ENCODE results near the gene MPL. TPM values are rescaled to one million over a fixed set of nuclear protein-coding genes. Genes with fewer than 3 reads are reported as not detected.

The MPL gene
- total and polyA plus RNA-seq, 2 of the 13 experiments (the other 11 are each of a cell fraction or from before 2014, with no cell fraction given), result not detected

DNA sequence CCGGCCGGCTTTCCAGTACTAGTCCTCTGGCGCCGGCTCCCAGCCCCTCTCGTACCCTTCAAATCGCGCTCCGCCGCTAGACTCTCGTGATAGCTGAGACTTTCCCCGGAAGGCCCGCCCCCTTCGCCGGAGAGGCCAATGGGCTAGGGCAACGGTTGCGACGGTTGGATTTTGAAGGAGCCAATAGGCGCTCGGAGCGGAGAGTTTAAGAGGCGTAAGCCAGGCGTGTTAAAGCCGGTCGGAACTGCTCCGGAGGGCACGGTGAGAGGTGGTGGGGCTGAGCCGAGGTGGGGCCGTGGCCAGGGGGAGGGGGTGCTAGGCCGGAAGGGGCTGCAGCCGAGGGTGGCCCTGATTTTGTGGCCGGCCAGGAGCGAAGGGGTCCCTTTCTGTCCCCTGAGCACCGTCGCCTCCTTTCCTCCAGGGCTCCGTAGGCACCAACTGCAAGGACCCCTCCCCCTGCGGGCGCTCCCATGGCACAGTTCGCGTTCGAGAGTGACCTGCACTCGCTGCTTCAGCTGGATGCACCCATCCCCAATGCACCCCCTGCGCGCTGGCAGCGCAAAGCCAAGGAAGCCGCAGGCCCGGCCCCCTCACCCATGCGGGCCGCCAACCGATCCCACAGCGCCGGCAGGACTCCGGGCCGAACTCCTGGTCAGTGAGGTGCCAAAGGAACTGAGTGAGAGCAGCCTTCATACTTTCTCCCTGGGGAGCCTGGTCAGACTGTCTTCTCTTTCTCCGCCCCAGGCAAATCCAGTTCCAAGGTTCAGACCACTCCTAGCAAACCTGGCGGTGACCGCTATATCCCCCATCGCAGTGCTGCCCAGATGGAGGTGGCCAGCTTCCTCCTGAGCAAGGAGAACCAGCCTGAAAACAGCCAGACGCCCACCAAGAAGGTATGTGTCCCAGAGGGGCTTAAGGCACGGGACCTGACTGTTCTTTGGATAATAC is 21.4 kb downstream of the MPL start, which contains the start of gene CDC20 (continued):
- no peak for TF ChIP-seq ZNF180 (CRISPR knock-in tag; IDR thresholded peaks at IDR 0.05; ENCODE audit: borderline replicate concordance, low read depth)
- peak; percentile 98 for TF ChIP-seq ZNF724P (CRISPR knock-in tag; IDR thresholded peaks at IDR 0.05; ENCODE audit: borderline replicate concordance)
- TF ChIP-seq FOXK2 (IDR thresholded peaks at IDR 0.05), result no peak
- no peak for TF ChIP-seq ZNF34 (CRISPR knock-in tag; IDR thresholded peaks at IDR 0.05; ENCODE audit: borderline replicate concordance)
- TF ChIP-seq, protein P1, sequence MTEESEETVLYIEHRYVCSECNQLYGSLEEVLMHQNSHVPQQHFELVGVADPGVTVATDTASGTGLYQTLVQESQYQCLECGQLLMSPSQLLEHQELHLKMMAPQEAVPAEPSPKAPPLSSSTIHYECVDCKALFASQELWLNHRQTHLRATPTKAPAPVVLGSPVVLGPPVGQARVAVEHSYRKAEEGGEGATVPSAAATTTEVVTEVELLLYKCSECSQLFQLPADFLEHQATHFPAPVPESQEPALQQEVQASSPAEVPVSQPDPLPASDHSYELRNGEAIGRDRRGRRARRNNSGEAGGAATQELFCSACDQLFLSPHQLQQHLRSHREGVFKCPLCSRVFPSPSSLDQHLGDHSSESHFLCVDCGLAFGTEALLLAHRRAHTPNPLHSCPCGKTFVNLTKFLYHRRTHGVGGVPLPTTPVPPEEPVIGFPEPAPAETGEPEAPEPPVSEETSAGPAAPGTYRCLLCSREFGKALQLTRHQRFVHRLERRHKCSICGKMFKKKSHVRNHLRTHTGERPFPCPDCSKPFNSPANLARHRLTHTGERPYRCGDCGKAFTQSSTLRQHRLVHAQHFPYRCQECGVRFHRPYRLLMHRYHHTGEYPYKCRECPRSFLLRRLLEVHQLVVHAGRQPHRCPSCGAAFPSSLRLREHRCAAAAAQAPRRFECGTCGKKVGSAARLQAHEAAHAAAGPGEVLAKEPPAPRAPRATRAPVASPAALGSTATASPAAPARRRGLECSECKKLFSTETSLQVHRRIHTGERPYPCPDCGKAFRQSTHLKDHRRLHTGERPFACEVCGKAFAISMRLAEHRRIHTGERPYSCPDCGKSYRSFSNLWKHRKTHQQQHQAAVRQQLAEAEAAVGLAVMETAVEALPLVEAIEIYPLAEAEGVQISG (CRISPR knock-in tag; IDR thresholded peaks at IDR 0.05), result peak; percentile 75
- TF ChIP-seq, protein P2, sequence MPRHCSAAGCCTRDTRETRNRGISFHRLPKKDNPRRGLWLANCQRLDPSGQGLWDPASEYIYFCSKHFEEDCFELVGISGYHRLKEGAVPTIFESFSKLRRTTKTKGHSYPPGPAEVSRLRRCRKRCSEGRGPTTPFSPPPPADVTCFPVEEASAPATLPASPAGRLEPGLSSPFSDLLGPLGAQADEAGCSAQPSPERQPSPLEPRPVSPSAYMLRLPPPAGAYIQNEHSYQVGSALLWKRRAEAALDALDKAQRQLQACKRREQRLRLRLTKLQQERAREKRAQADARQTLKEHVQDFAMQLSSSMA (CRISPR knock-in tag; IDR thresholded peaks at IDR 0.05), result no peak
- TF ChIP-seq, protein P3, sequence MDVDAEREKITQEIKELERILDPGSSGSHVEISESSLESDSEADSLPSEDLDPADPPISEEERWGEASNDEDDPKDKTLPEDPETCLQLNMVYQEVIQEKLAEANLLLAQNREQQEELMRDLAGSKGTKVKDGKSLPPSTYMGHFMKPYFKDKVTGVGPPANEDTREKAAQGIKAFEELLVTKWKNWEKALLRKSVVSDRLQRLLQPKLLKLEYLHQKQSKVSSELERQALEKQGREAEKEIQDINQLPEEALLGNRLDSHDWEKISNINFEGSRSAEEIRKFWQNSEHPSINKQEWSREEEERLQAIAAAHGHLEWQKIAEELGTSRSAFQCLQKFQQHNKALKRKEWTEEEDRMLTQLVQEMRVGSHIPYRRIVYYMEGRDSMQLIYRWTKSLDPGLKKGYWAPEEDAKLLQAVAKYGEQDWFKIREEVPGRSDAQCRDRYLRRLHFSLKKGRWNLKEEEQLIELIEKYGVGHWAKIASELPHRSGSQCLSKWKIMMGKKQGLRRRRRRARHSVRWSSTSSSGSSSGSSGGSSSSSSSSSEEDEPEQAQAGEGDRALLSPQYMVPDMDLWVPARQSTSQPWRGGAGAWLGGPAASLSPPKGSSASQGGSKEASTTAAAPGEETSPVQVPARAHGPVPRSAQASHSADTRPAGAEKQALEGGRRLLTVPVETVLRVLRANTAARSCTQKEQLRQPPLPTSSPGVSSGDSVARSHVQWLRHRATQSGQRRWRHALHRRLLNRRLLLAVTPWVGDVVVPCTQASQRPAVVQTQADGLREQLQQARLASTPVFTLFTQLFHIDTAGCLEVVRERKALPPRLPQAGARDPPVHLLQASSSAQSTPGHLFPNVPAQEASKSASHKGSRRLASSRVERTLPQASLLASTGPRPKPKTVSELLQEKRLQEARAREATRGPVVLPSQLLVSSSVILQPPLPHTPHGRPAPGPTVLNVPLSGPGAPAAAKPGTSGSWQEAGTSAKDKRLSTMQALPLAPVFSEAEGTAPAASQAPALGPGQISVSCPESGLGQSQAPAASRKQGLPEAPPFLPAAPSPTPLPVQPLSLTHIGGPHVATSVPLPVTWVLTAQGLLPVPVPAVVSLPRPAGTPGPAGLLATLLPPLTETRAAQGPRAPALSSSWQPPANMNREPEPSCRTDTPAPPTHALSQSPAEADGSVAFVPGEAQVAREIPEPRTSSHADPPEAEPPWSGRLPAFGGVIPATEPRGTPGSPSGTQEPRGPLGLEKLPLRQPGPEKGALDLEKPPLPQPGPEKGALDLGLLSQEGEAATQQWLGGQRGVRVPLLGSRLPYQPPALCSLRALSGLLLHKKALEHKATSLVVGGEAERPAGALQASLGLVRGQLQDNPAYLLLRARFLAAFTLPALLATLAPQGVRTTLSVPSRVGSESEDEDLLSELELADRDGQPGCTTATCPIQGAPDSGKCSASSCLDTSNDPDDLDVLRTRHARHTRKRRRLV (CRISPR knock-in tag; IDR thresholded peaks at IDR 0.05), result peak; percentile 52; the same call in 1 of the 2 replicates
- no peak for TF ChIP-seq MAFK (conservative IDR thresholded peaks at IDR 0.05 in 1 of 2, IDR thresholded peaks at IDR 0.05 in 1 of 2; ENCODE audit: low read length in 2 of 2)
- no peak for TF ChIP-seq ZC3H4 (CRISPR knock-in tag; IDR thresholded peaks at IDR 0.05; ENCODE audit: borderline replicate concordance)
- TF ChIP-seq, protein P4, sequence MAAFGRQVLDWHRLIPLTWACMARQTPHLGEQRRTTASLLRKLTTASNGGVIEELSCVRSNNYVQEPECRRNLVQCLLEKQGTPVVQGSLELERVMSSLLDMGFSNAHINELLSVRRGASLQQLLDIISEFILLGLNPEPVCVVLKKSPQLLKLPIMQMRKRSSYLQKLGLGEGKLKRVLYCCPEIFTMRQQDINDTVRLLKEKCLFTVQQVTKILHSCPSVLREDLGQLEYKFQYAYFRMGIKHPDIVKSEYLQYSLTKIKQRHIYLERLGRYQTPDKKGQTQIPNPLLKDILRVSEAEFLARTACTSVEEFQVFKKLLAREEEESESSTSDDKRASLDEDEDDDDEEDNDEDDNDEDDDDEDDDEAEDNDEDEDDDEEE (CRISPR knock-in tag; IDR thresholded peaks at IDR 0.05), result no peak
- TF ChIP-seq ZNF644 (CRISPR knock-in tag; IDR thresholded peaks at IDR 0.05; ENCODE audit: low read depth), result no peak
- TF ChIP-seq XRCC5 (optimal IDR thresholded peaks at IDR 0.05; ENCODE audit: low read length), result no peak
- TF ChIP-seq ZNF160 (CRISPR knock-in tag; IDR thresholded peaks at IDR 0.05), result peak; percentile 79; the same call in 1 of the 2 replicates
- TF ChIP-seq MIER3 (CRISPR knock-in tag; IDR thresholded peaks at IDR 0.05; ENCODE audit: borderline replicate concordance), result no peak; the same call in 1 of the 2 replicates
- no peak for TF ChIP-seq ATRX (CRISPR knock-in tag; IDR thresholded peaks at IDR 0.05; ENCODE audit: borderline replicate concordance)
- TF ChIP-seq MYNN (CRISPR knock-in tag; IDR thresholded peaks at IDR 0.05; ENCODE audit: low read depth), result no peak
- TF ChIP-seq, protein P5, sequence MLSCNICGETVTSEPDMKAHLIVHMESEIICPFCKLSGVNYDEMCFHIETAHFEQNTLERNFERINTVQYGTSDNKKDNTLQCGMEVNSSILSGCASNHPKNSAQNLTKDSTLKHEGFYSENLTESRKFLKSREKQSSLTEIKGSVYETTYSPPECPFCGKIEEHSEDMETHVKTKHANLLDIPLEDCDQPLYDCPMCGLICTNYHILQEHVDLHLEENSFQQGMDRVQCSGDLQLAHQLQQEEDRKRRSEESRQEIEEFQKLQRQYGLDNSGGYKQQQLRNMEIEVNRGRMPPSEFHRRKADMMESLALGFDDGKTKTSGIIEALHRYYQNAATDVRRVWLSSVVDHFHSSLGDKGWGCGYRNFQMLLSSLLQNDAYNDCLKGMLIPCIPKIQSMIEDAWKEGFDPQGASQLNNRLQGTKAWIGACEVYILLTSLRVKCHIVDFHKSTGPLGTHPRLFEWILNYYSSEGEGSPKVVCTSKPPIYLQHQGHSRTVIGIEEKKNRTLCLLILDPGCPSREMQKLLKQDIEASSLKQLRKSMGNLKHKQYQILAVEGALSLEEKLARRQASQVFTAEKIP (CRISPR knock-in tag; IDR thresholded peaks at IDR 0.05; ENCODE audit: borderline replicate concordance), result no peak

Data from HepG2 (cell line).